22Rv1 (cell line): ENCODE measurements around the gene R3HDM2.

Experiments used
- H3K27ac ChIP-seq: fragments of 450-650 bp; 2 replicates; pipeline ENCODE4 v1.5.1; 2017
- CTCF ChIP-seq: fragments of 450-650 bp; IDR thresholded peaks from 2 replicates; pipeline ENCODE4 v1.5.1; 2017; ENCODE audit warnings: mild to moderate bottlenecking
- ZFX ChIP-seq: fragments of 450-650 bp; IDR thresholded peaks from 2 replicates; pipeline ENCODE4 v1.6.1; 2017; ENCODE audit warnings: antibody characterized with exemption, borderline replicate concordance

The R3HDM2 gene

DNA sequence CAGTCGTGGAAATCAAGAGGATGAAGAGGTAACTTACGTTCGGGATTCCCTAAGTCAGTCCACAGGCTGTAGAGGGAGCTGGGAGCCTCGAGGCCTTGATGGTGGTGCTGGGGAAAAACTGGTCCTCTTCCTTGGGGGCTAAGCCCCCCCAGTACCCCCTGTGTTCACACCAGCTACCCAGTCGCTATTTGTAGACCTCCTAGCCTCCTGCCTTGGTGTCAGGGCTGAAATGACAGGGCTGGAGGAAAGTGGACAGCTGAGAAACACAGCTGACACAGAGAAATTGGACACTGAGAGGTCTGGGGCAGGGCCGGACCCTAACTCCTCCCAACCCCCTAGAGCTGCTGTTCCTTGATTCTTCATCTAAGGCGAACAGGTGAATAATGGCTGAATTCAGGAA lies 179.9 kb downstream of the R3HDM2 start, which contains the start of gene STAC3:
Gene STAC3 (minus strand): TSS at position 232 of the 400 bp plus-strand sequence. CDS start 1,551 bp downstream, outside the sequence.
- peak within 1 kb of the TSS; percentile 3; the same call in 1 of the 2 replicates for H3K27ac ChIP-seq
- no peak for TF ChIP-seq CTCF
- no peak for TF ChIP-seq ZFX

- no peak overlapping the region for H3K27ac ChIP-seq
- TF ChIP-seq CTCF (no peak), ZFX (no peak)
Observed at GRCh38 chr12:57250541-57250940, 180.3 kb downstream of the R3HDM2 start.

DNA sequence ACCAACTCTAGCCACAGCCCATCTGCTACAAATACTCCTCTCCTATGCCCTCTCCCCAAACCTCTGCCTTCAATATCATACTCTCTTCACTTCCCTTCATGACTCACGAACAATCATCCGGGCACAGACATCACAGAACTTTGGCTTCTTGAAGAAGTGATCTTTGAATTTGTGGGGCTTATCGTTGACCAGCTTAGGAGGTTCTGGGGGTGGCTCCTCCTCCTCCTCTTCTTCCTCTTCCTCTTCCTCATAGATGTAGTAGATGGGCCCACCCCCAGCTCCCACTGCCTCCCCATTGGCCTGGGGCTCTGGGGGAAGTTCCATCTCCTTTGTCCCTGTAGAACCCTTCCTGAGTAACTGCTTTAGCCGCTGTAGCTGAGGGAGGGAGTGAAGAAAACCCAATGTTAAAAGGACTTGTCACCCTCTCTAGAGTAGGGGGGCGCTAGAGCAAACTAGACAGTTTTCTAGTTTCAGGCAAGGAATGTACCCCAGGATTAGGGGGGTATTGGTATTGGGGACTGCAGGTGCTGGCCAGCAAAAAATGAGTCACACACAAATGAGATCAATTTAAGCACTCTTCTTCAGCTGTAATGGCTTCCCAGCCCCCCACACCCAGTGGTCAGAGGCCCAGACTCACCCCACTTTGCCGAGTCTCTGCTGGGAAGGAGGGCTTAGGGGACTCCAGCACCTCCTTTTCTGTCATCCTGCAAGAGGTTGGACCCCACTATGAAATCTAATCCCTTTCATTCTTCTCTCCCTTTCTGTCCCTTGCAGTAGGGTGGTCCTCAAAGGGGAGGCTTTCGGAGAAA lies 181.7 kb downstream of the R3HDM2 start:
- H3K27ac ChIP-seq: no peak overlapping the region
- TF ChIP-seq CTCF (no peak), ZFX (no peak)

DNA sequence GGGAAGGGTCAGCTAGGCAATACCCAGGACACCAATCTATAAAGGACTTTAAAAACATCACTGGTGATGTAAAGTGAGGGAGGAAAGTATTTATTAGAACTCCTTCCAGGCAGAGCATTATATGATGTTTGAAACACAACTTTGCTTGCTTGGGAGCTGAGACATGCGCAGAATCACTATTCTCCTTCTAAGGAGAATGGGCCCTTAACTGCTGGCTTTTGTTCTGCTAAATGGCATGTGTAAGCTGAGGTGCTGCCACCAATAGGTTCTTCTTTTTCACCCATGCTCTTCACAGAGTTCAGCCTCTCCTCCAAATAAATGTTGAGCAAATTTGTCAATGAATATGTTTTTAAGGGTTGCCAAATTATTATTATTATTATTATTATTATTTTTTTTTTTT lies 183.8 kb downstream of the R3HDM2 start:
- no peak overlapping the region for H3K27ac ChIP-seq
- TF ChIP-seq ZFX (no peak), CTCF (no peak)

GRCh38 chr12:57244312-57244696 lies 186.5 kb downstream of the R3HDM2 start:
- no peak for TF ChIP-seq CTCF
- TF ChIP-seq ZFX: no peak
- no peak overlapping the region; the same call in 1 of the 2 replicates for H3K27ac ChIP-seq

- peak overlapping the region; percentile 100 for H3K27ac ChIP-seq
- TF ChIP-seq CTCF (peak; percentile 90), ZFX (no peak)
Observed at GRCh38 chr12:57243521-57244311, 187.1 kb downstream of the R3HDM2 start.
